AG10803 (cell line): Measurements from ENCODE around the gene CLCN2.

ENCODE experiments used
- DNase-seq: peaks from one replicate; pipeline ENCODE4 v3.0.0; 2010; ENCODE audit warnings: low read depth
- H3K4me3 ChIP-seq: 2 replicates; pipeline ENCODE4 v1.5.1; 2011; ENCODE audit warnings: mild to moderate bottlenecking, low read length, control low read depth
- TF ChIP-seq, protein P1 (sequence below): conservative IDR thresholded peaks from 2 replicates; pipeline ENCODE4 v1.5.1; 2011; ENCODE audit warnings: mild to moderate bottlenecking, low read length, control low read depth, inconsistent platforms

Gene CLCN2

DNA sequence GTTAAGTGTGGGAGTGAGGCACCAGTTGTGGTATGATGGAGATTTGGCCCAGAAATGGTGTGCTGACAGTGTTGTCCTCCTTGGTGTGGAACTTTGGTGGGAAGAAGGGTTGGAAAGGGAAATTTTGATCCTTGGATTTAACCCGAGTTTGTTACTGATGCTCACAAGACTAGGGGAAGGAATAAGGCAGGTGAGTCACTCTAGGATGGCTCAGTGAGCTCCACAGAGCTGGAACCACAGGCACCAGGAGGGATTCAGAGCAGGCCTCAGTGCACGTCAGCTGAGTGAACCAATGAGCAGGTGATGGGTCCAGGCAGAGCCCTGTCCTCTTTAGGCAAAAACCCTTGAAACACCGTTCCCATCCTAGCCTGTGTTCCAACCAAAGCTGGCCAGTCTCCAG, 29.9 kb upstream of the CLCN2 start:
- H3K4me3 ChIP-seq, result no peak overlapping the region

DNA sequence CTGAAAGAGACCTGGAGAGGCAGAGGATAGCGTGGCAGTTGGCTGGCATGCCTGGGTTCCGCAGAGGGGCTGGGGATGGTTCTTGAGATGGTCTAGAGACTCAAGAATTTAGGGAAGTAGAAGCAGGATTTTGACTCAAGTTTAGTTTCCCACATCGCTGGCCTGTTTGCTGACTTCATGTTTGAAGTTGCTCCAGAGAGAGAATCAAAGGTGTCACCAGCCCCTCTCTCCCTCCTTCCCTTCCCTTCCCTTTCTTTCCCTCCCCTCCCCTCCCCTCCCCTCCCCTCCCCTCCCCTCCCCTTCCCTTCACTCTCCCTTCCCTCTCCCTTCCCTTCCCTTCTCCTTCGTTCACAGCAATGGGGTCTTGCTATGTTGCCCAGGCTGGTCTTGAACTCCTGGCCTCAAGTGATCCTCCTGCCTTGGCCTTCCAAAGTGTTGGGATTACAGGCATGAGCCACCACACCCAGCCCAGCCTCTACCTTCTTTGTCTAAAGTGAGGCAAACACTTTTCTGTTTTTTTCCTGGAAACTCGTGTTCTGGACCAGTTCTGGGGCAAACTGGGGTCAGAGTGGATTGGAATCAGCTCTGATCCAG, 28.6 kb upstream of the CLCN2 start:
- H3K4me3 ChIP-seq, result no peak overlapping the region
- TF ChIP-seq, protein P1, sequence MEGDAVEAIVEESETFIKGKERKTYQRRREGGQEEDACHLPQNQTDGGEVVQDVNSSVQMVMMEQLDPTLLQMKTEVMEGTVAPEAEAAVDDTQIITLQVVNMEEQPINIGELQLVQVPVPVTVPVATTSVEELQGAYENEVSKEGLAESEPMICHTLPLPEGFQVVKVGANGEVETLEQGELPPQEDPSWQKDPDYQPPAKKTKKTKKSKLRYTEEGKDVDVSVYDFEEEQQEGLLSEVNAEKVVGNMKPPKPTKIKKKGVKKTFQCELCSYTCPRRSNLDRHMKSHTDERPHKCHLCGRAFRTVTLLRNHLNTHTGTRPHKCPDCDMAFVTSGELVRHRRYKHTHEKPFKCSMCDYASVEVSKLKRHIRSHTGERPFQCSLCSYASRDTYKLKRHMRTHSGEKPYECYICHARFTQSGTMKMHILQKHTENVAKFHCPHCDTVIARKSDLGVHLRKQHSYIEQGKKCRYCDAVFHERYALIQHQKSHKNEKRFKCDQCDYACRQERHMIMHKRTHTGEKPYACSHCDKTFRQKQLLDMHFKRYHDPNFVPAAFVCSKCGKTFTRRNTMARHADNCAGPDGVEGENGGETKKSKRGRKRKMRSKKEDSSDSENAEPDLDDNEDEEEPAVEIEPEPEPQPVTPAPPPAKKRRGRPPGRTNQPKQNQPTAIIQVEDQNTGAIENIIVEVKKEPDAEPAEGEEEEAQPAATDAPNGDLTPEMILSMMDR, result no peak
- DNase-seq, result no peak

More for the DNA sequence above, 29.9 kb upstream of the CLCN2 start:
- TF ChIP-seq, protein P1, result no peak
- DNase-seq, result no peak

DNA sequence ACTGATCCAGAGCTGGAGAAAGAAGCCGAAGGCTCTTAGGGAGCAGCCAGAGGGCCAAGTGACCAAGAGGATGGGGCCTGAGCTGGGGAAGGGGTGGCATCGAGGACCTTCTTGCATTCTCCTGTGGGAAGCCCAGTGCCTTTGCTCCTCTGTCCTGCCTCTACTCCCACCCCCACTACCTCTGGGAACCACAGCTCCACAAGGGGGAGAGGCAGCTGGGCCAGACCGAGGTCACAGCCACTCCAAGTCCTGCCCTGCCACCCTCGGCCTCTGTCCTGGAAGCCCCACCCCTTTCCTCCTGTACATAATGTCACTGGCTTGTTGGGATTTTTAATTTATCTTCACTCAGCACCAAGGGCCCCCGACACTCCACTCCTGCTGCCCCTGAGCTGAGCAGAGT, 28.0 kb upstream of the CLCN2 start:
- no peak for DNase-seq
- TF ChIP-seq, protein P1, result no peak
- H3K4me3 ChIP-seq, result no peak overlapping the region

DNA sequence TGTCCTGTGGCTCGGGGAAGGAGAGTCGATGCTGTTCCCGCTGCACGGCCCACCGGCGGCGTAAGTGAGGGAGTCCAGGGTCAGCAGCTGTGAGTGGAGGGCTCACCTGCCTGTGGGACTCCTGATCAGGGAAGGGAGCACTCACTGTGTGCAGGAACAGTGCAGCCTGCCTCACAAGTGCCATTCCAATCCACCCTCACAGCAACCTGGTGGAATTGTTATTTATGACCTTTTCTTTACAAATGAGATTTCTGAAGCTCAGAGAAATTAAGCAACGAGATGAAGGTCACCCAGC, 27.5 kb upstream of the CLCN2 start:
- no peak overlapping the region for H3K4me3 ChIP-seq
- no peak for DNase-seq
- TF ChIP-seq, protein P1, result no peak

DNA sequence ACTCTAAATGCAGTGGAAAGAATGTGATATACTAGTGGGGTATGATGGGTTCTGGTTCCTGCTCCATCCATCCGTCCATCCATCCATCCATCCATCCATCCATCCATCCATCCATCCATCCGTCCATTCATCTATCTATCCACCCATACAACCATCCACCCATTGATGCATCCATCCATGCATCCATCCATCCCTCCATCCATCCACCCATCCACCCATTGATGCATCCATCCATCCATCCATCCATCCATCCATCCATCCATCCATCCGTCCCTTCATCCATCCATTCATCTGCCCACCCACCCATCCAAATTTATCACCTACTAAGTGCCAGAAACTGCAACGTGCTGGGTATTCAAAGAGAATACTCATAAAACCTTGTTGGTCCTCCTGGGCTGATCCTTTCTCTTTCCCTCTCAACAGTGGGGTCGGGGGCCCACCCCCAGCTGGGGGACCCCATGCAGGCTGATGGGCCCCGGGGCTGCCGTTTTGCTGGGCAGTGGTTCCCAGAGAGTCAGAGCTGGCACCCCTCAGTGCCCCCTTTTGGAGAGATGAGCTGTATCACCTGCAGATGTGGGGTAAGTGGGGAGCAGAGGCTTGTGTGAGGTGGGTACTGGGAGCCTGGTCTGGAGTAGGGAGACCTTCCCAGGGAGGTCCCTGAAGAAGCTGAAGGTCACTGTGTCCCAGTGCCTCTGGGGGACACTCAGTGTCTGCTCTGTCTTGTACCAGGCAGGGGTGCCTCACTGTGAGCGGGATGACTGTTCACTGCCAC, 26.9 kb upstream of the CLCN2 start:
- no peak overlapping the region for H3K4me3 ChIP-seq
- no peak for DNase-seq
- TF ChIP-seq, protein P1, result no peak

DNA sequence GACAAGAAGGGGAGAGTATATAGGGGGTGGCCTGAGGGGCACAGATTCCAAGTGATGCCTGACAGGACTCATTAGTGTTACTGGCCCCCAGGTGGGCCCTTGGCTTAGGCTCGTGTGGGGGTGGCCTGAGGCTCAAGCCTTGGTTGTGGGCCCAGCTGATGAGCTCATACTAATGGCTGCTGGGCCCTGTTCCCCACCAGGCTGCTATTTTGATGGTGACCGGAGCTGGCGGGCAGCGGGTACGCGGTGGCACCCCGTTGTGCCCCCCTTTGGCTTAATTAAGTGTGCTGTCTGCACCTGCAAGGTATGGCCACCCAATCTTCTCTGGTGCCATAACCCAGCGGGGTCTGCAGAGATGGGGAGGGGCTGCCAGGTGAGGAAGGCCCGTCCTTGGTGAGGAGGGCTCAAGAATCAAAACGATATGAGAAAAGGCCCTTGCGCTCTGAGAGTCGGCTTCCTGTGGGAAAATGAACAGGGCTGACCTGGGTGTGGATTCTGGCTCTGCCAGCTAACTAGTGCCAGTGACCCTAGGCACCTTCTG, 25.8 kb upstream of the CLCN2 start:
- no peak overlapping the region for H3K4me3 ChIP-seq
- TF ChIP-seq, protein P1, result no peak
- DNase-seq, result no peak

DNA sequence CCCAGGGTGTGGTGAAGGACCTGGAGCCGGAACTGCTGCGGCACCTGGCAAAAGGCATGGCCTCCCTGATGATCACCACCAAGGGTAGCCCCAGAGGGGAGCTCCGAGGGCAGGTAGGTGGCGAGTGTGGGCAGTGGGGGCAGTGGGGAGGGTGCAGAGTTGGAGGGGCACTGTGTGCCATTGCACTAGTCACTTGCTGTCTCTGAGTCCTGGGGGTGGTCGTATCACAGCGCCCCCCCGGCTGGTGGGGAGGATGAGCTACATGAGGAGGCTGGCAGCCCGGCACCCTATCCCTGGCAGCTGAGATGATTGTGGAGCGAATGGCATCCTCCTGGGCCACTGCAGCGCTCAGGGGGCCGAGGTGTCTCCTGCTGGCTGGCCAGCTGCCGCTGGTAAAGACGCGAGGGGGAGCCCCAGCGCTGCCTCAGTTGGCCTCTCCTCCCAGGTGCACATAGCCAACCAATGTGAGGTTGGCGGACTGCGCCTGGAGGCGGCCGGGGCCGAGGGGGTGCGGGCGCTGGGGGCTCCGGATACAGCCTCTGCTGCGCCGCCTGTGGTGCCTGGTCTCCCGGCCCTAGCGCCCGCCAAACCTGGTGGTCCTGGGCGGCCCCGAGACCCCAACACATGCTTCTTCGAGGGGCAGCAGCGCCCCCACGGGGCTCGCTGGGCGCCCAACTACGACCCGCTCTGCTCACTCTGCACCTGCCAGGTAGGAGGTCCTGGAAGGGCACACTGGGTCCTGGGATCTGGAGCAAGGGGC, 24.8 kb upstream of the CLCN2 start:
- no peak for DNase-seq
- H3K4me3 ChIP-seq, result no peak overlapping the region
- TF ChIP-seq, protein P1, result no peak
